Endothelial cell of umbilical vein (primary cell): ENCODE data around the gene NRXN3. TPM values are rescaled to one million over a fixed set of nuclear protein-coding genes. Genes with fewer than 3 reads are reported as not detected.

Experiments
- BruUV-seq: library from RNA; stranded (reverse); fragments of 400-500 nt; replicated peaks from 2 replicates; lab custom pipeline; 2021; lab: Mats Ljungman, UMichigan
- CTCF ChIA-PET: fragments of 300-600, 350-600 bp; sonication (Branson Sonifier 250); formaldehyde crosslinking; loops from one replicate; lab custom pipeline; 2021; ENCODE audit warnings: antibody characterized with exemption, inconsistent platforms; lab: Charles Lee
- POLR2A ChIA-PET: fragments of 300-600, 350-600 bp; sonication (Branson Sonifier 250); formaldehyde crosslinking; loops from one replicate; lab custom pipeline; 2021; ENCODE audit warnings: antibody characterized with exemption, inconsistent platforms; lab: Charles Lee
- DNase-seq: peaks from one replicate; pipeline ENCODE4 v3.0.0-alpha.2; 2011; ENCODE audit warnings: low read depth, low spot score
- FAIRE-seq: peaks from 2 replicates; lab custom pipeline; 2011; peaks lifted over from hg19 to GRCh38; lab: Jason Lieb, UNC
- H2AFZ ChIP-seq: 2 replicates; pipeline ENCODE4 v1.6.0; 2012; ENCODE audit warnings: low read depth, low read length, control low read depth, inconsistent platforms
- H3K27ac ChIP-seq: 2 replicates; pipeline ENCODE4 v1.5.1; 2011; ENCODE audit warnings: low read depth, mild to moderate bottlenecking, control low read depth, low read length, moderate library complexity; ENCODE audit not compliant: insufficient read depth
- H3K27me3 ChIP-seq, 2 experiments: 2 replicates each; pipeline versions ENCODE4 v1.6.0 to v1.6.1; 2011; ENCODE audit warnings: low read length in 2 of 2, mixed read lengths in 1 of 2; ENCODE audit not compliant: control insufficient read depth in 2 of 2, insufficient read depth in 2 of 2
- H3K36me3 ChIP-seq, 2 experiments: 2 replicates in 1 of 2; 3 replicates in 1 of 2; pipeline ENCODE4 v1.5.1; 2011; ENCODE audit warnings: low read length in 2 of 2, mild to moderate bottlenecking in 1 of 2, moderate library complexity in 1 of 2; ENCODE audit not compliant: control insufficient read depth in 2 of 2, insufficient read depth in 2 of 2; ENCODE audit errors: extremely low read depth in 1 of 2
- H3K4me1 ChIP-seq: 3 replicates; pipeline ENCODE4 v1.5.1; 2011; ENCODE audit warnings: mild to moderate bottlenecking, low read length; ENCODE audit not compliant: control insufficient read depth, insufficient read depth; ENCODE audit errors: extremely low read depth
- H3K4me2 ChIP-seq: 2 replicates; pipeline ENCODE4 v1.6.1; 2011; ENCODE audit warnings: low read length, control low read depth, mixed read lengths; ENCODE audit not compliant: insufficient read depth
- H3K4me3 ChIP-seq, 3 experiments: fragments of 200-600 bp in 1 of 3; sonication (generic), shearing (Covaris generic) in 1 of 3; replicated peaks in 1 of 3; 2 replicates each; pipeline ENCODE4 v1.5.1; 2011 to 2016; ENCODE audit warnings: control low read depth in 3 of 3, low read length in 3 of 3, mild to moderate bottlenecking in 2 of 3, inconsistent platforms in 1 of 3, low read depth in 1 of 3, moderate library complexity in 1 of 3; ENCODE audit not compliant: insufficient read depth in 1 of 3
- H3K79me2 ChIP-seq: 2 replicates; pipeline ENCODE4 v1.6.0; 2012; ENCODE audit warnings: low read length, inconsistent platforms; ENCODE audit not compliant: control insufficient read depth, insufficient read depth
- H3K9ac ChIP-seq: replicated peaks from 2 replicates; pipeline ENCODE3; 2011; ENCODE audit warnings: low read length, control low read depth; ENCODE audit not compliant: insufficient read depth; ENCODE audit errors: extremely low read depth
- H3K9me1 ChIP-seq: replicated peaks from 3 replicates; pipeline ENCODE4 v1.6.0; 2011; ENCODE audit warnings: mild to moderate bottlenecking, low read length; ENCODE audit not compliant: control insufficient read depth, insufficient read depth; ENCODE audit errors: extremely low read depth
- H3K9me3 ChIP-seq: replicated peaks from 2 replicates; pipeline ENCODE4 v1.5.1; 2012; ENCODE audit warnings: low read length, inconsistent platforms; ENCODE audit not compliant: control insufficient read depth, insufficient read depth
- H4K20me1 ChIP-seq: replicated peaks from 2 replicates; pipeline ENCODE3; 2011; ENCODE audit warnings: mild to moderate bottlenecking, low read length; ENCODE audit not compliant: control insufficient read depth, insufficient read depth; ENCODE audit errors: extremely low read depth
- FOS ChIP-seq: IDR thresholded peaks from 2 replicates; pipeline ENCODE4 v1.6.1; 2011; ENCODE audit warnings: mild to moderate bottlenecking, low read length, moderate library complexity, borderline replicate concordance; ENCODE audit not compliant: insufficient read depth
- JUN ChIP-seq: IDR thresholded peaks from 2 replicates; pipeline ENCODE4 v1.6.1; 2011; ENCODE audit warnings: borderline replicate concordance, low read depth; ENCODE audit not compliant: insufficient read length, insufficient read depth
- MAX ChIP-seq: IDR thresholded peaks from 2 replicates; pipeline ENCODE4 v1.6.1; 2011; ENCODE audit not compliant: insufficient read depth, insufficient read length
- MYC ChIP-seq: IDR thresholded peaks from one replicate; pipeline ENCODE4 v1.6.1; 2011; ENCODE audit warnings: mild to moderate bottlenecking, low read depth, low read length
- POLR2A ChIP-seq: IDR thresholded peaks from 2 replicates; pipeline ENCODE4 v1.6.1; 2012; ENCODE audit warnings: low read depth, mild to moderate bottlenecking, control low read depth, low read length
- POLR2AphosphoS5 ChIP-seq: IDR thresholded peaks from 2 replicates; pipeline ENCODE4 v1.6.1; 2012; ENCODE audit warnings: low read depth, mild to moderate bottlenecking, control low read depth, low read length, moderate library complexity; ENCODE audit not compliant: insufficient read depth
- dilution Hi-C: fragments of 300-500 bp; cut with MboI; formaldehyde crosslinking; loops from one replicate; pipeline ENCODE4 v1.15.0; 2019; ENCODE audit warnings: low sequenced_read_pairs; ENCODE audit not compliant: extremely low pct_ligation_motif_present
- intact Hi-C: fragments of 100-400 bp; cut with micrococcal nuclease; formaldehyde crosslinking; loops from one replicate; pipeline ENCODE4 v1.10.0; 2022
- polyA plus RNA-seq, 4 experiments: library from polyadenylated mRNA; depleted of rRNA in 3 of 4; stranded (reverse) in 3 of 4; unstranded in 1 of 4; fragments of >200 nt; gene quantifications; 2 replicates each; pipeline versions ENCODE4 v1.2.1 to v1.2.3, GENCODE V29; 2011 to 2012; ENCODE audit warnings: missing spikeins in 1 of 4
- total RNA-seq: library from RNA; stranded (reverse); gene quantifications from 2 replicates; pipeline ENCODE4 v1.2.3, GENCODE V29; 2021
- TF ChIP-seq, protein P1 (sequence below), 2 donors: IDR thresholded peaks; 1 replicate in 1 of 2; 2 replicates in 1 of 2; pipeline ENCODE4 v1.5.1; 2011; ENCODE audit warnings: low read length in 2 of 2, mild to moderate bottlenecking in 2 of 2, moderate library complexity in 2 of 2, control low read depth in 1 of 2, inconsistent platforms in 1 of 2, low read depth in 1 of 2; ENCODE audit not compliant: insufficient read depth in 1 of 2; ENCODE audit errors: extremely low read depth in 1 of 2

Gene NRXN3
- total and polyA plus RNA-seq, 2 donors (not counting 3 experiments of a cell fraction or from before 2014, with no cell fraction given) = 0.72 to 4.2 TPM

GRCh38 chr14:78136695-78137094 lies 33.5 kb upstream of the NRXN3 start:
- H3K36me3 ChIP-seq = no peaks in the 10 kb centered on the region
- intact Hi-C loops (no loop called here), dilution Hi-C loops (no loop called here)
- H3K79me2 ChIP-seq = no peaks in the 10 kb centered on the region
- DNase-seq (no peak), FAIRE-seq (no peak)
- no peak overlapping the region for H3K9ac ChIP-seq
- ChIA-PET CTCF (no interaction called here), POLR2A (no interaction called here)
- H3K4me2 ChIP-seq = no peak overlapping the region
- no peak overlapping the region for H3K27ac ChIP-seq
- H3K4me3 ChIP-seq = no peak overlapping the region
- no peaks in the 10 kb centered on the region for H3K27me3 ChIP-seq
- BruUV-seq = no TSS peak
- H2AFZ ChIP-seq = no peak overlapping the region
- TF ChIP-seq POLR2A (no peak), MYC (no peak), MAX (no peak), POLR2AphosphoS5 (no peak), FOS (no peak)
- TF ChIP-seq, protein P1, sequence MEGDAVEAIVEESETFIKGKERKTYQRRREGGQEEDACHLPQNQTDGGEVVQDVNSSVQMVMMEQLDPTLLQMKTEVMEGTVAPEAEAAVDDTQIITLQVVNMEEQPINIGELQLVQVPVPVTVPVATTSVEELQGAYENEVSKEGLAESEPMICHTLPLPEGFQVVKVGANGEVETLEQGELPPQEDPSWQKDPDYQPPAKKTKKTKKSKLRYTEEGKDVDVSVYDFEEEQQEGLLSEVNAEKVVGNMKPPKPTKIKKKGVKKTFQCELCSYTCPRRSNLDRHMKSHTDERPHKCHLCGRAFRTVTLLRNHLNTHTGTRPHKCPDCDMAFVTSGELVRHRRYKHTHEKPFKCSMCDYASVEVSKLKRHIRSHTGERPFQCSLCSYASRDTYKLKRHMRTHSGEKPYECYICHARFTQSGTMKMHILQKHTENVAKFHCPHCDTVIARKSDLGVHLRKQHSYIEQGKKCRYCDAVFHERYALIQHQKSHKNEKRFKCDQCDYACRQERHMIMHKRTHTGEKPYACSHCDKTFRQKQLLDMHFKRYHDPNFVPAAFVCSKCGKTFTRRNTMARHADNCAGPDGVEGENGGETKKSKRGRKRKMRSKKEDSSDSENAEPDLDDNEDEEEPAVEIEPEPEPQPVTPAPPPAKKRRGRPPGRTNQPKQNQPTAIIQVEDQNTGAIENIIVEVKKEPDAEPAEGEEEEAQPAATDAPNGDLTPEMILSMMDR (IDR thresholded peaks at IDR 0.05; ENCODE audit: extremely low read depth in 1 of 2, insufficient read depth in 1 of 2, low read depth in 1 of 2, low read length in 2 of 2) = no peak
- no peaks in the 10 kb centered on the region for H4K20me1 ChIP-seq
- no peaks in the 10 kb centered on the region for H3K9me3 ChIP-seq
- no peaks in the 10 kb centered on the region for H3K4me1 ChIP-seq
- H3K9me1 ChIP-seq = no peaks in the 10 kb centered on the region

GRCh38 chr14:78141590-78141989 lies 28.6 kb upstream of the NRXN3 start:
- POLR2A ChIA-PET = no interaction called here
- FAIRE-seq = no peak

More at GRCh38 chr14:78141590-78141989, 28.6 kb upstream of the NRXN3 start:
- Histone ChIP-seq H3K4me1 (no peaks in the 10 kb centered on the region), H3K4me2 (no peak overlapping the region), H4K20me1 (no peaks in the 10 kb centered on the region), H3K9ac (no peak overlapping the region), H3K27me3 (no peaks in the 10 kb centered on the region), H2AFZ (no peak overlapping the region), H3K36me3 (no peaks in the 10 kb centered on the region), H3K4me3 (no peak overlapping the region), H3K79me2 (no peaks in the 10 kb centered on the region), H3K9me3 (no peaks in the 10 kb centered on the region), H3K27ac (no peak overlapping the region), H3K9me1 (no peaks in the 10 kb centered on the region)
- dilution Hi-C loops (no loop called here), intact Hi-C loops (no loop called here)
- no peak for DNase-seq
- CTCF ChIA-PET = no interaction called here
- no TSS peak for BruUV-seq
- TF ChIP-seq POLR2AphosphoS5 (no peak), FOS (no peak), MYC (no peak), JUN (no peak)
